ENCODE data around the gene SIX5.

SIX5 gene

DNA sequence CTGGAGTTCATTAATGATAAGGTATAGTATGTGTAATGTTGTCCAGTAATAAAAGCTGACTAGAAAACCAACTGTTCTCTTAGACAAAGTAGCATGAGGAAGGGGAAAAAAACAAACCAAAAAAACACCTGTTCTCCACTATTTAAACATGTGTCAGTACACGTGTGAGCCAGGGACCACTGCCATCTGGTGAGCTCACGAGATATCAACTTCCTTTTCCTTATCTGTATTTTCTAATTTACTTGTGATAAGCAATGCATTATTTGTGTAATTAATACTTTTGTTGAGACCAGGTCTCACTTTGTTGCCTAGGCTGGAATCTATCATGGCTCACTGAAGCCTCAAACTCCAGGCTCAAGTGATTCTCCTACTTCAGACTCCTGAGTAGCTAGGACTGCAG lies 4.3 kb upstream of the SIX5 start:
- DNase-seq (ENCODE audit: low read depth): no peak

- DNase-seq (ENCODE audit: low read depth): no peak
Measured at GRCh38 chr19:45772912-45773311, 3.9 kb upstream of the SIX5 start.

GRCh38 chr19:45772130-45772840 lies 3.2 kb upstream of the SIX5 start:
- no peak for DNase-seq (ENCODE audit: low read depth)

DNA sequence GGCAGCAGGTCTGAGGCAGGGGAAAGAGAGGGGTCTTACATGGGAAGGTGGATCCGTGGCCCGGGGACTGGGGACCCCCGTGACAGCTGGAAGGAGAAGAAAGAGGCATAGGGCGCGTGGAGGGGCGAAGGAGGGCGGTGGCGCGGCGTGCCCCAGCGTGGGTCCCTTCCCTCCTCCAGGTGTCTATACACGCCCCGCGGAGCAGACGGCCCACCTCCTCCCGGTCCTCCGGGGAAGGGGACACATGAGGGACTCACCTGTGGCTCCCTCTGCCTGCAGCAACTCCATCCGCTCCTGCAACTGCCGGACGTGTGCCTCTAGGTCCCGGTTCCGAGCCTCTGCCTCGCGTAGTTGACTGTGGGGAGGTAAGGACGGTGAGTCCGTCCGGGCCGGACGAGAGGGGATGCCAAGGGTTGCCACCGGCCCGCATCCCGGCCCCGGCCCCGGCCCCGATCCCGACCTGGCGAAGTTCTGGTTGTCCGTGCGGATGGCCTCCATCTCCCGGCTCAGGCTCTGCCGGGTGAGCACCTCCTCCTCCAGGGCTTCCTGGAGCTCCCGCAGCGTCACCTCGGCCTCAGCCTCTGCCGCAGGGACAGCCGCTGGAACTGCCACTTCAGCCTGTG lies 2.4 kb upstream of the SIX5 start:
- no peak for DNase-seq (ENCODE audit: low read depth)

- peak; percentile 85 for DNase-seq (ENCODE audit: low read depth)
Measured at GRCh38 chr19:45770192-45771101, 1.4 kb upstream of the SIX5 start.

GRCh38 chr19:45769821-45770191 lies 754 bp upstream of the SIX5 start:
- DNase-seq (ENCODE audit: low read depth): no peak

DNA sequence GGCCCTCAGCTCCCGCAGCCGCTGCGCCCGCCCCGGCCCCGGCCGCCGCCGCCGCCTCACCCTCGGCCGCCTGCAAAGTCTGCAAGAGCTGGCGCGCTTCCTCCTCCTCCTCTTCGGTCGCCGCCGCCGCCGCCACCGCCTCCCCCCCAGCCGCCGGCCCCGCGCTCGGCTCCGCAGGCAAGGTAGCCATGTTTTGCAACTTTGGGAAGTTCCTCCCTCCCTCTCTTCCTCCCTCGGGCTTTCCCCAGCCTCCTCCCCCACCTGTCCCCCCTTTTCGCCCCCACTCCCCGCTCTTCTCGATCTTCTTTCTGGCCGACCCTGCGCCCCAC lies 433 bp downstream of the SIX5 start:
- no peak for DNase-seq (ENCODE audit: low read depth)

DNA sequence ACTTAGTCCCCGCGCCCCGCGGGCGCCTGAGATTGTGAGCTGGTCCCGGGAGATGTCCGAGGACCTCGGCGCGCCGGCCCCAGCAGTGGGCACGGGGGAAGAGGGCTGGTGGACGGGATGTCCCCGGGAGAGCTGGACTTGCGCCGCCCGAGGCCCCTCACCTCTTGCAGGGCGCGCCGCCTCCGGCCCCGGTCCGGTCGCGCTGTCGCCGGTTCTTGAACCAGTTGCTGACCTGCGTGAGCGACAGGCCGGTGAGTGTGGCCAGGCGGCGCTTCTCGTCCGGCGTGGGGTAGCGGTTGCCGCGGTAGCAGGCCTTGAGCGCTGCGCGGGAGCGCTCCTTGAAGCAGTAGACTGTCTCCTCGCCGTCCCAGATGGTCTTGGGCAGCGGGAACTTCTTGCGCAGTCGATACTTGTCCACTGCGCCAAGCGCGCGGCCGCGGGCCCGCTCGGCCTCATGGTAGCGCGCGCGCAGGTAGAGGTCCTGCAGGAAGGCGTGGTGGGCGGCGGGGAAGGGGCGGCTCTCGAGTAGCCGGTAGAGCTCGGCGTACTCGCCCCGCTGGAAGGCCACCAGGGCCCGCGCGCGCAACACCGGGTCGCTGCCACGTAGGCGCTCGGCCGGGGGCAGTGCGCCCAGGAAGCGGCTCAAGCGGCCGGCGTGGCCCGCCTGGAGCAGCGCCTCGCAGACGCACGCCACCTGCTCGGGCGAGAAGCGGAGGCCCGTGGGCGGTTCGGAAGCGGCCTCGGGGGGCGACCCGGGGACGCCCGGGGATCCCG lies 984 bp downstream of the SIX5 start:
- no peak for DNase-seq (ENCODE audit: low read depth)

DNA sequence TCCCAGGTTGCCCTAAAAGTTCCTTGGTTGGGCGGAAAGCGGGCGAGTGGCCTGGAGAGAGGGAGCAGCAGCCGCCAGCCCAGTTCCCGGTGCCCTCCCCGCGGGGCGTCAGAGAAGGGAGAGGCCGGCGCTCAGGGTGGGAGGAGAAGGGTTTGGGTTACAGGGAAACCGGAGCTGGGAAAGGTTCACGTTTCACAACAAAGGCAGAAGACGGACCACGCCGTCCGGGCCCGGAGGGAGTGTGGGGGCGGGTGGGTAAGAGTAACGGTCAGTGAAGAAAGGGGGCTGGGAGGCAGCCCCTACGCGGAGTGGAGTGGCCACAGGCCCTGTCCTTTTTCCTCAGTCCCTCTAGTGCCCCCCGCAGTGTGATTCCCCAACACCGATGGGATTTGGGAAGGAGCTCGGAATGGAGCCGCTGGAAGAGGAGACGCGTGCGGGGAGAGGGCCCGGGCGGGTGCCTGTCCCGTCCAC lies 1.6 kb downstream of the SIX5 start:
- DNase-seq (ENCODE audit: low read depth): no peak

DNA sequence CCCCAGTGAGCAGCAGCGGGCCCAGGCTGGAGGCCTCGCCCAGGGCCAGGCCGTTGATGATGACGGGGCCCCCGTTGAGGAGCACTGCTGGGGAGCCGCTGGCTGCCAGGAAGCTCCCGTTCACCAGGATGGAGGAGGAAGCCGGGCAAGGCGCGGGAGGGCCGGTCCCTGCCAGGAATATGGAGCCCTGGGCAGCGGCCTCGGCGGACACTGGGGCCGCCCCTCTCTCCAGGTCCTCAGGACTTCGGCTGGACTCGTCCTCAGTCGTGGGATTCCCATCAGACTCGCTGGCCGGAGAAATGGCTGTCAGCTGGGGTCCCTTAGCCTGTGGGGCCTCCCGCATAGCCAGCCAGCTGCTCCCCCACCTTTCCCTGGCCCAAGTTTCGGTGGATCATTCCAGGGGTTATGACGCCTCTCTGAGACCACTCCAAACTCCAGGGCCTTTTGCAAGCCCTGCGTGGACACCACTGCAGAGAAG lies 2.1 kb downstream of the SIX5 start:
- no peak for DNase-seq (ENCODE audit: low read depth)

DNA sequence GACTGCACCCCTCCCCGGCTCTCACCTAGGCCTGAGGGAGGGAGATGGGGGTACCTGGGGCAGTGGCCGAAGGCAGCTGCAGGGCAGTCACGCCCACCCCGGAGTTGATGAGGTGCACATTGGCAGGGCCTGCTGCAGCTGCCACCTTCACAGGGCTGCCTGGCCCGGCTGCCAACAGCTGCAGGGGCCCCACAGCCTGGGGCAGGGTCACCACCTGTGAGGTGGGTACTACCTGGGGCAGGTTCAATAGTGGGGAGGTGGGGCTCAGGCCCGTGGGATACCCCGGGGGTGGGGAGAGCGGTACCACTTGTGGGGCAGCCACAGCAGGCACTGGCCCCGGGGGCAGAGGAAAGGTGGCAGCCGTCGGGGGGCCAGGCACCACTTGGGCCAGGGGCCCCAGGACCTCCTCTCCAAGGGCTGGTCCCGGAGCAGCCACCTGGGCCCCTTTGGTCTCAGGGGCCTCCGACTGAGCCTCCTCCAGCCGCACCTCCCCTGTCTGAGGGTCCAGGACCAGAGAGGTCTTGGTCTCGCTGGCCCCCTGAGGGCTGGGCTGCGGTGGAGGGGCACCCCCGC lies 2.7 kb downstream of the SIX5 start:
- no peak for DNase-seq (ENCODE audit: low read depth)

DNA sequence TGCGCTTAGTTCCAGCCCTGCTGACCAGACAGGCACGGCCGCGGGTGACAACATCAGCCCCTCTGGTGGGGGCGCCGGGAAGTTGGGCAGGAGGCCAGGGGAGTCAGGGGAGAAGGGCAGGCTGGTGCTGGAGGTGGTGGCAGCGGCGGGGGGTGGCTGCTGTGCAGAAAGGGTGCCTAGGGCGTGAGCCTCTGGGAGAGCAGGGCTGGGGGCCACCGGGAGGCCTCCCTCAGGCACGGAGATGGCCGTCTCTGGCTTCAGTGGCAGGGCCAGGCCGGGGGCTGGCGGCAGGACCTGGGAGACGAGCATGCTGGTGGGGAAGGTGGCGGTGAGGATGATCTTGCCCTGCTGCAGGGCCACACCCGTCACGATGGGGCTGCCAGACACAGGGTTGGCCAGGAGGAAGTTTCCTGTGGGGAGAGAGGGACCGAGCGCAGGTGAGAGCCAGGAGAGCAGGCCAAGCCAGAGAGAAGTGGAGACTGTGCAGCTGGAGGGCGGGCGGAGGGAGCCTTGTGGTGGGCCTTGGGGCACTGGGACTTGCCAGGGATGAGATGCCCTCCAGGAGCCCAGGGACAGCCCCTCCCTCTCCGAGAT lies 3.3 kb downstream of the SIX5 start:
- DNase-seq (ENCODE audit: low read depth): no peak

DNA sequence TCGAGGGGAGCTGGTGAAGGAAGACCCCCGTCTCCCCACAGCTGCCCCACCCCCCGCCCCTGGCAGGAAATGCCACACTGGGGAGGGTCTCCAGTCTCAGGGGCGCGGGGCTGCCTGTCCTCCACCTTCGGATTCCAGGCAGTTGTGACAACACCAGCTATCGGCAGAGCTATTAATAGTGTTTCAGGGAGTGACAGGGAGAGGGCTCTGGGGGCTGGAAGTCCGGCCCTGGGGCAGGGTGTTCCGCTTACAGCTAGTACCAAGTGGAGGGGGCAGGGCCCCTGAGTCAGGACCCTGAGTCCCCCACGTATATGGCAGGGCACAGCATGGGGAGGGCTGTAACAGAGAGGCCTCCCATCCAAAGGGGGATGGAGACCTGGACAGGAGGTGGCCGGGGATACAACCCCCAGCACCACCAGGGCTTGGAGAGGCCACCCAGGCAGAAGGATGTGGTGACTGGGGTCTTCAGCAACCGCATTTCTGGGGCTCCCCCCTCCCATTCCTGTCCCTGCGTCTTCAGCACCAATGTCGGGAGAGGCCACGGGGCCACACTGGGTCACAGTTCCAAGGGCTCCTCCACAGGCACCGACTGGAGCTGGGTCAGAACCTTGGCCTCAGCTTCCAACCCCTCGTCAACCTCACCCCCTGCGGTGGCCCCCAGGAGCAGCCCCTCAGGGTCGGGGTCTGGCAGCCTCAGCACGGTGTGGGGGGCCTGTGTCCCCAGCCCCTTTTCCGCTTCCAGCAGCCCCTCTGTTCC lies 3.9 kb downstream of the SIX5 start:
- DNase-seq (ENCODE audit: low read depth): no peak

GRCh38 chr19:45764475-45764874 lies 4.6 kb downstream of the SIX5 start:
- DNase-seq (ENCODE audit: low read depth): no peak

- DNase-seq (ENCODE audit: low read depth): no peak
Measured at GRCh38 chr19:45763691-45764294, 5.3 kb downstream of the SIX5 start.

DNA sequence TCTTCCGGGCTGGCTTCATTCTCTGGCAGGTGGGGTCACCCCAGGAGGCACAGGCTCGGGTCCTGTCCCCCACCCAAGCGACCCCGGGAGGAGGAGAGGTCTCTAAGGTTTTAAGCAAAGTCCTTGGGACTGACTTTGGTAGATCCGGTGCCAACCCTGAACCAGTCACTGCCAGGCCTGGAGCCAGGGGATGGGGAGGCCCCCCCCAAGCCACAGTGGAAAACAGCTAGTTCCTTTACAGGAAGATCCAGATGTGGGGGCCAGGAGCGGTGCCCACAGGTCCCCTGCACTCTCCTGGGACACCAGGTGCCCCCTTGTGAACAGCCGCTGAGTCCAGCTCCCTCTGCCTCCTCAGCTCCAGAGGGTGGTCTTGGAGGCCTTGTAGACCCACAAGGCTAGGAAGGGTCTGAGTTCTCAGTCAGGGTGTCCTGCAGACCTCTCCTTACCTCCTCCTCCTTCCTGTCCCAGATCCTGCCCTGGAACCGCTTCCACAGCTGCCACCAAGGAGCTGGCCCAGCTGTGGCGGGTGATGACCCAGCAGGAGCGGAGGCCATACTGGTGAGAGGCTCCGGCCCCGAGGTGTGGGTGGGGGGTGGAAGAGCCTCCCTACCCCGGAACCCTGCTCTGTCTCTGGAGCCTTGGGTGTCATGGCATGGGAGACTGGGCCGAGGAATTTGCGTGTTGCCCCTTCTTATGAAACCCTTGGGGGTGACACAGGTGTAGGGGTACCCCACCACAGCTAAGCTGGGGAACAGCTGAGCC lies 6.0 kb downstream of the SIX5 start:
- no peak for DNase-seq (ENCODE audit: low read depth)

DNA sequence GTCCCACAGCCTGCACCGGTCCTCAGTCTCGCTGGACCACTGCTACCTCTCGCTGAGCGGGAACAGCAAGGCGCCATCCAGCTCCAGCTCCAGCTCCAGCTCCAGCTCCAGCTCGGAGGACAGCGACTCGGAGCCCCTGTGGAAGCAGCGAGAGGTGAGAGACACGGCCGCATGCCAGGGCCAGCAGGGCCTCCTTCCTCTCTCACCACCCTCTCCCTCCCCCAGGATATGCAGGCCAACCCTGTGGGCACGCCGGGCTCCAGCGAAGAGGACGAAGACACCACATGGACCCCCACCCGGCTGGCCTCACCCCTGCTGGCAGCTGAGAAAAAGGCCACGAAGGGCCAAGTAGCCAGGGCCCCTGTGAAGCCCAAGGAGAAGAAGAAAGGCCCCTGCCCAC lies 7.3 kb downstream of the SIX5 start:
- DNase-seq (ENCODE audit: low read depth): no peak

DNA sequence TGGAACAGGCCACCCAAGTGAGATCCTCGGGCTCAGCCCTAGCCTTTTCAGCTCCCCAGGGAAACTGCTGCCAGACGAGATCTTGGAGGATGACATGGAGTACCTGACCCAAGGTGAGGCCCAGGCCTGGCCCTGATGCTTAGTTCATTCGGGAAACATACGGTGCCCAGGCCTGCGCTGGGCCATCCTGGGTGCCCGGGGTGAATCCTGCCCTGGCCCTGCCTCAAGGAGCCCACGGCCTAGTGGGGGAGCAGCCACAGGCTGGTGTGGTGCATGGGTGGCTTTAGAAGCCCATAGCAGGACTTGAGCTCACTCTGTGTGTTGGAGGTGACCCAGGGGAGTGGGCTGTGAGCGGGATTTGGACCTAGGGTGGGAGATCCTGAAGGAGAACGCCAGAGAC lies 10.1 kb downstream of the SIX5 start:
- no peak for DNase-seq (ENCODE audit: low read depth)

DNA sequence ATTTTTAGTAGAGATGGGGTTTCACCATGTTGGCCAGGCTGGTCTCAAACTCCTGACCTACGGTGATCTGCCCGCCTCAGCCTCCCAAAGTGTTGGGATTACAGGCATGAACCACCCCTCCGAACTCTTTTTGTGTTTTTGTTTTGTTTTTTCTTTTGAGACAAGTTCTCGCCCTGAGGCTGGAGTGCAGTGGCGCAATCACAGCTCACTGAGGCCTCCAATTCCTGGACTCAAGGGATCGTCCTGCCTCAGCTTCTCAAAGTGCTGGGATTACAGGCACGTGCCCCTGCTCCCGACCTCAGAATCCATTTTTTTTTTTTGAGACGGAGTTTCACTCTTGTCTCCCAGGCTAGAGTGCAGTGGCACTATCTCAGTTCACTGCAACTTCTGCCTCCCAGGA lies 11.4 kb downstream of the SIX5 start:
- no peak for DNase-seq (ENCODE audit: low read depth)

GRCh38 chr19:45754323-45754722 lies 14.7 kb downstream of the SIX5 start:
- no peak for DNase-seq (ENCODE audit: low read depth)
